GM18520 (cell line): Measurements from ENCODE around the gene PAFAH1B2.
"Not testable (repeated sequence)": the region's sequence is repeated elsewhere in the genome, so short reads cannot be mapped to it uniquely, and the experiment has no call there.

Experiments
- ATAC-seq: cut with Tn5 transposase; IDR thresholded peaks from one replicate; pipeline ENCODE4 v1.9.1; 2021; ENCODE audit not compliant: unreplicated experiment

PAFAH1B2 gene

GRCh38 chr11:117201658-117202305, 57.7 kb downstream of the PAFAH1B2 start:
- no peak for ATAC-seq

- no peak for ATAC-seq
Observed at GRCh38 chr11:117202386-117203068, 58.4 kb downstream of the PAFAH1B2 start.

- no peak for ATAC-seq
Observed at GRCh38 chr11:117203069-117203407, 59.0 kb downstream of the PAFAH1B2 start.

- no peak for ATAC-seq
Observed at GRCh38 chr11:117204283-117205080, 60.4 kb downstream of the PAFAH1B2 start.

- no peak for ATAC-seq
Observed at GRCh38 chr11:117205211-117205818, 61.2 kb downstream of the PAFAH1B2 start.

GRCh38 chr11:117206111-117206510, 62.0 kb downstream of the PAFAH1B2 start:
- not testable (repeated sequence) for ATAC-seq

GRCh38 chr11:117206859-117207258, 62.8 kb downstream of the PAFAH1B2 start:
- ATAC-seq, result not testable (repeated sequence)

GRCh38 chr11:117207481-117207880, 63.4 kb downstream of the PAFAH1B2 start:
- ATAC-seq, result not testable (repeated sequence)

GRCh38 chr11:117208710-117209109, 64.6 kb downstream of the PAFAH1B2 start:
- ATAC-seq, result not testable (repeated sequence)

- not testable (repeated sequence) for ATAC-seq
Observed at GRCh38 chr11:117209351-117210125, 65.5 kb downstream of the PAFAH1B2 start.

- ATAC-seq, result no peak
Observed at GRCh38 chr11:117210620-117211019, 66.5 kb downstream of the PAFAH1B2 start.

- no peak for ATAC-seq
Observed at GRCh38 chr11:117212697-117213355, 68.7 kb downstream of the PAFAH1B2 start.

- no peak for ATAC-seq
Observed at GRCh38 chr11:117214404-117215110, 70.5 kb downstream of the PAFAH1B2 start.

- ATAC-seq, result no peak
Observed at GRCh38 chr11:117217141-117218084, 73.3 kb downstream of the PAFAH1B2 start.

- no peak for ATAC-seq
Observed at GRCh38 chr11:117218133-117218915, 74.2 kb downstream of the PAFAH1B2 start.

- no peak for ATAC-seq
Observed at GRCh38 chr11:117219001-117219400, 74.9 kb downstream of the PAFAH1B2 start.

- ATAC-seq, result no peak
Observed at GRCh38 chr11:117219455-117219854, 75.4 kb downstream of the PAFAH1B2 start.

GRCh38 chr11:117219995-117220394, 75.9 kb downstream of the PAFAH1B2 start:
- no peak for ATAC-seq
